Hematopoietic multipotent progenitor cell treated with erythropoietin and hydrocortisone succinate and interleukin-3 and kit ligand, for 4 days (in vitro differentiated cells): ENCODE measurements around the gene GRM4.
A peak's percentile ranks its signal among the peaks of the same experiment; 100 is the strongest.

Experiments
- DNase-seq: peaks from one replicate; pipeline ENCODE4 v3.0.0-alpha.2; 2015

Gene GRM4

DNA sequence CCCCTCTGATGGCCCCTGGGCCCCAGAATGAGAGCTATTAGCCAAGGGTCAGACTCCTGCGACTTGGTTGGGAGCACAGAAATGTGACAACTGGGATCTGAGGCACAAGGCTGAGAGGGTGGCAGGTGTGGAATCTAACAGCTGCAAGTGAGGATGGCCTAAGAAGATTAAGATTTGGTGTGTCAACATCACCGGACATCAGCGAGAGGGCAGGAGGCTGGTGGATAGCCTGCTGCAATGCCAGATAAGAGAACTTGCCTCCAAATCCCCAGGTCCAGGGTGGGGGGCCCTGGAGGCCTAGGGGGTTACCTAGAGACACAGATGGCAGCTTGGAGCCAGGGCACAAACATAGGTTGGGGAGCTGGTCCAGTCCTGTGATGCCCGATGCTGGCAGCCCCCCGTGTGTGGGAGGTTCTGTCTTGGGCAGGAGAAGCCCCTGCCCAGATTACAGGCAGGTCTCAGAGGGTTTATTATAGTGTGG, 155.8 kb downstream of the GRM4 start:
- no peak for DNase-seq

DNA sequence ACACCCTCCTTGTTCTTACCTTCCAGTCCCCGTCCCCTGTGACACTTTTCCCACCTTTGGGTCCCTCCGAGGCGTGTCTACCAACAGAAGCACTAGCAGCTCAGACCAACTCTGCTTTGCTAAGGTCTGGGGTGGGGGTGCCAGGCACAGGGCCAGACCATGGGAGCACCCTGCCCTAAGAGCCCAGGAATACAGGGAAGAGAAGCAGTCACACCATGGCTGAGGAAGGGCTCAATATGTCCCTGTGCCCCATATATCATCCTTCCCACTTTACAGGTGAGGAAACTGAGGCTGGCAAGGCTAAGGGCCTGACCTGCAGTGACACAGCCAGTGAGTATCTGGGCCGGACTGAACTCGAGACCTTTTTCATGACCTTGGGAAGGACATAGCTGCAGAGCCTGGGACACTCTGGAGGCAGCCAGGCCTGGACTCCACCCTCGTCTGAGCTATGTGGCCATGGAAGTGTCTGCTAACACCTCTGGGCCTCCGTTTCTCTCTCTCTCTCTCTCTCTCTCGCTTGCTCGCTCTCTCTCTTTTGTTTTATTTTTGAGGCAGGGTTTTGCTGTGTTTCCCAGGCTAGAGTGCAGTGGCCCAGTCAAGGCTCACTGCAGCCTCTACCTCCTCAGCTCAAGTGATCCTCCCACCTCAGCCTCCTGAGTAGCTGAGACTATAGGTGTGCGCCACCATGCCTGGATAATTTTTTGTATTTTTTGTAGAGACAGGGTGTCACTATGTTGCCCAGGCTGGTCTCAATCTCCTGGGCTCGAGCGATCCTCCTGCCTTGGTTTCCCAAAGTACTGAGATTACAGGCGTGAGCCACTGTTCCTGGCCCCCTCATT, 156.7 kb downstream of the GRM4 start:
- DNase-seq: no peak

DNA sequence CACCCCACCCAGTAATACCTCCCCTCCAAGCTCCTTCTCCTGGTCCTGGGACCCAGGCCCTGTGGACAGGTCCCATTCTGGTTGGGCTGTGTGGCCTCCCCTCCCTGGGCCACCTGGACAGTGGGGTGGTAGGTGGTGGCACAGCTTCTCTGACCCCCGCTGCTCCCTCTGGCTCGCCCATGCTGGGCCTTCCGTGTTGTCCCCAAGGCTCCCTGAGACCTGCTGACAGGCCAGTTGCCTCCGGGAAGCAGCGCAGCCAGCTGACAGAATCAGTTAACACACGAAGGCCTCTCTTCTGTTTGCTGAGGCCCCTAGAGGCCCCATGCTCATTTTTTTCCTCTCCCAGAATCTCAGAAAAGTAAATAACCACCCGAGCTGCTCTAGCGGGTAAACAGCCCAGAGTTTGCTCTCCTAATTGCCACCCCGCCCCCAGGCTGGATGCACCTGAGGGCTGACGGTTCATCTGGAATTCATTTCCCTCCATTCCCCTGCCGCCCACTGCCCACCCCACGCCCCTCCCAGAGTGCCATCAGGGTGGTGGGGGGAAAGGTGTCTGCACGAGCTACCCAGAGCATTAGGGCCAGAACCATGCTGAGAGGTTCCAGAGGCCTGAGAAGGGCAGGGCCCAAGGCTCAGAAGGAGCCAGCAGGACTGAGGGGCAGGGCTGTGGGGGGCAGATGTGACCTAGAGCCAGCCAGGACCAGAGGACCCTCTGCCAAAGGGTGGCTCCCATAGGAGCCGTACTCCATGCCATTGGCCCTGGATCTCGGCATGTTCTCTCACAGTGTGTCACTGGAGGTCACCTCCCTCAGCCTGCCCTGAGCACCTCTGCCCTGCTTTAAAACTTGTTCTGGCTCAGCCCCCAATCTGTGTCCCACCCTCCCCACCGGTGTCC, 157.5 kb downstream of the GRM4 start:
- no peak for DNase-seq

DNA sequence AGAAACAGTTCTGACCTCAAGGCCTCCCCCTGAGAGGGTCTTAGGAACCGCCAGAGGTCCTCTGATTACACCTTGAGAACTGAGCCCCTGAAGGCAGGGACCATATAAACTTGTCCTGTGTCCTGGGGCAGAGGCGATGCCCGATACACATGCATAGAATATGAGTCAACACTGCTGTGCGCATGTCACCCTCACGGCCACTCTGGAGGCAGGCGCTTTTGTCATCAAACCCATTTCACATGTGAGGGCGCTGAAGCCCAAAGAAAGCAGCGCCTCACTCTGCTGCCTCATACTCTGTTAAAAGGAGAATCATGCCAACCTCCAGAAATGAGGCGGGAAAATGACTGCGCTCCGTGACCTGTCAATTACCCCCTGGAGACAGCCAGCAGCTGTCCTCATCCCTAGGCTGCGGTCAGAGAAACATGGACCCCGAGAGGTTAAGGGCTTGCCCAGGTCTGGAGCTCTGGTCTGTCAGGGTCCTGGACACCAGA, 158.3 kb downstream of the GRM4 start:
- DNase-seq: no peak

DNA sequence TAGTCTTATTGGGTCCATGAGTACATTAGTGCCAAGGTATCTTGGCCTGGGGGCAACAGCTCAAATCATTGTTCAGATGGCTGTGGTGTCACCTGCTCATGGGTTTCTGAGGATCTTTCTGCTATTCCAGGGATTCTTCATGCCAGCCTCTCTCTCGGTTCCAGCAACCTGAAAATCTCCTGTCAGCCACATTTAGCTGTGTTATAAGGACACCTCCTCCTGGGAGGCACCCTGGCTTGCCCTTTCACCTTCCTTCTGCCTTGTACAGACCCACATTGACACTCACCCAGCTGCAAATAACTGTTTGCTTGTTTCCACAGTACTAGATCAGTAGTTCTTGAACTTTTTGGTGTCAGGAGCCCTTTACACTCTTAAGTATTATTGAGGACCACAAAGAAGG, 159.9 kb downstream of the GRM4 start:
- DNase-seq: no peak

DNA sequence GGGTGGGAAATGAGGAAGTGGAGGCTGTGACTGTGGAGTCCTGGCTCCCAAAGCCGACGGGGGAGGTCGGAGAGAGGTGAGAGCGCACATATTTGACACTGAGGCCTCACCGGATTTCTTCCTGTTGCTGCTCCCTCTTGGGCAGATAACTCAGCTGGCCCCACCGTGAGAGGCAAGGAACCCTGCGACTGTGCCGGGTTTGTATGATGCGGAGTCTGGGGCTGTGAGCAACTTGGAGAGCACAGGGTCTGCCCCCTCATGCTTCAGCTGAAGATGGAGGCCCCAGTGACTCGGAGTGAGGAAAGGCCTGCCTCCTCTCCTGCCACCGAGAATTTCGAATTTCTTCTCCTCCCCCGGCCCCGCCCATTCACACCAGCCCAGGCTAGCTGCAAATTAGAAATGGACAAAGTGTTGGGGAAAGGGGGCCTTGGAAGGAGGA, 160.6 kb downstream of the GRM4 start:
- DNase-seq: no peak

DNA sequence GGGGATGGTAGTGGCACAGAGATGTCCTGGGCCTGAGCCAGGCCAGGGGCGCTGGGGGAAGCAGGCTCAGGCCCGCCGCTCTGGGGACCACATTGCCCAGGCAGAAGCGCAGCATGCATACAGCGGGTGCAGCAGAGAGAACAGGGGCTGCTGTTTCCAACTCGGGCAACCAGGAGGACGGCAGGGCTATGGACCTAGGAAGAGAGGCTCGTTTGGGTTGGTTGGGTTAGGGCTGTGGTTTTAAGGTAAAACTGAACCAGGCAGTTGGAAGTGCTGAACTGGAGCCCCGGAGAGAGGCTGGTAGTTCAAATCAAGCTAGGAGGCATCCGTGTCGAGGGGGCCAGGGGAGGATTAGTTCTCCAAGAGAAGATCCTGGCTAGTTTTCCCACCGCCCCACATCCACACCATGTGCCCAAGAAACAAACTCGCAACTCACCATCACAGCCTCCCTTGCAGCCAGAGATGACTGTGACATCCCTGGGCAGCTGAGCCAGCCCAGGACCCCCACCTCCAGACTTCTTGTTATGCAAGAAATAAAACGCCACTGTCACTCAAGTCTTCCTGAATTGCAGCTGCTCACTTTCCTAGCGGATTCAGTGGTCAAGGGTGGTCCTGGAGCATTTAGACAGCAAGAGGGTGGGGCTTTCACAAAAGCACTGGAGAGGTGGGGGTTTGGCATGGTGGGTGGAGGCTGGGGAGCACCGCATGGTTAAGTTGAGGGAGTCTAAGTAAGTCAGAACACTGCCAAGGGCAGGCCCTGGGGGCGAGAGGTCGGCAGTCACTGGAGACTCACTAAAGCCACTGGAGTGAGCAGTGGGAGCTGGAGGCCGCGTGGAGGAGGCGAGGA, 161.2 kb downstream of the GRM4 start:
- no peak for DNase-seq

DNA sequence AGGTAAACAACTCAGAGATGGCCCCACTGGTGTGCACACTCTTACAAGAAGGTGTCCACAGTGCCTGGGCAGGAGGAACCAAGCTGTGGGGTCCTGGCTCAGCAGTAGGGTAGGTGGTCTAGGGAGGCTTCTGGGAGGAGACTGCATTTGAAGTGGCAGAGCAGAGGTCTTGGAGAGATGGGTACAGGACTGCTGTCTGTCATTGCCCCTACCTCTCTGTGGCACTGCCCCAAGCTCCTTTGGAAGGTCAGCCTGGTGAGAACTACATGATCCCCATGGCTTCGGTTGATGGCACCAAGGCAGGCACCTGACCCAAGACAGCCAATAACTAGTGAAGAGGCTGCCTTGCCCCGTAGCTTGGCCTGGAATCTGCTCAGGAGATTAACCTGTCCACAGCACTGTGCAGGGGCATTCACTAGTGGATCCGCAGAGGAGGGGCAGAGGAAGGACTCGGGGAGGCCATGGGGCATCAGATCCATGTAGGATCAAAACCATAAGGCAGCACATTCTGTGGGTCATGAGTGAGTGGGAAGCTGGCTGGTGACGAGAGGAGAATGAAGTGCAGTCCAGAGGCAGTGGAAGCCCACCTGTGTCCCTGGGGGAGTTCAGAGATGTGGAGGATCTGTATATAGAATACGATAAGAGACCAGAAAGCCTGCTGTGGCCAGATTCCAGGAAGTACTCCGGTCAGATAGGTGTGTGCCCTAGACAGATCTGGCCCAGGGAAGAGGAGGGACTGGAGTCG, 162.0 kb downstream of the GRM4 start:
- DNase-seq: no peak

DNA sequence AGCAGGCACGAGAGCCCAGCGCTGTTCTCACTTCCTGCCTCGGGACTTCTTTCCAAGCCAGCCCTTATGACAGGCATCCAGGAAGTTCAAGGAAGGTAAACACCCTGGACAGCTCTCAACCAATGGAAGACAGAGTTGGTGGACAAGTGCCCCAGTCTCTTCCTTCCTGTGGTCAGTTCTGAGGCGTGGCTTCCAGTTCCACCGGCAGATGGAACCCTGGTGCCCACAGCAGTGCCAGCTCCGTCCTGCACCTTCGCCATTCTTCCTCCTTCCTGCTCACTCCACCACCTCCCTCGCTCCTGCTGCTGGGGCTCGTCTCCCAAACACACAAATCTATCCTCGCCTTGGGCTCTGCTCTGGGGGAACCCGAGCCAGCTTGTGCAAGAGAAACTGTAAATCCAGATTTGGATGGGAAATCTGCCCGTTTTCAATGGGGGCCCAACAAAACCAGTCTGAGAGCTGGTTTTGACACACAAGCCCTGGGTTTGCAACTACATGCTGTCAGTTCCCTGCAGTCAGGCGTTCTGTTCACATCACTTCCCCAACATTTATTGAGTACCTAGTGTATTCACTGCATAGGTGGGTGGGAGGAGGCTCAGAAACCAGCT, 162.7 kb downstream of the GRM4 start:
- peak; percentile 49 for DNase-seq

DNA sequence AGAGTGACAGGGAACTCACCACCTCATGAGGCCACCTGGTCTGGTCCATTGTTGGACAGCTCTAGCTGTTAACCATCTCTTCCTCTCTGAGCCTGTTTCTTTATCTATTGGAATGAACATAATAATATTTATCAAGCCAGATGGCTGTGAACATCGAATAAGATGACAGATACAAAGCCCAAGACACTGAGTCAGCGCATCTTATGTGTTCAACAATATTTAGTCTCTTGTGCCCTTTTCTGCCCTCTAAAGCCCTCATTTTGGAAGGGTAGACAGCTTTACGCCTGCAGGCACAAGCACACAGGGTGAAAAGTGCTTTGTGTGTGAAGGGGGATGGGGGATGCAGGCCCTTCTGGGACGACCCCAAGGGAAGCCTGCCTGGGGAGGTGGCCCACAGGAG, 164.0 kb downstream of the GRM4 start:
- no peak for DNase-seq

DNA sequence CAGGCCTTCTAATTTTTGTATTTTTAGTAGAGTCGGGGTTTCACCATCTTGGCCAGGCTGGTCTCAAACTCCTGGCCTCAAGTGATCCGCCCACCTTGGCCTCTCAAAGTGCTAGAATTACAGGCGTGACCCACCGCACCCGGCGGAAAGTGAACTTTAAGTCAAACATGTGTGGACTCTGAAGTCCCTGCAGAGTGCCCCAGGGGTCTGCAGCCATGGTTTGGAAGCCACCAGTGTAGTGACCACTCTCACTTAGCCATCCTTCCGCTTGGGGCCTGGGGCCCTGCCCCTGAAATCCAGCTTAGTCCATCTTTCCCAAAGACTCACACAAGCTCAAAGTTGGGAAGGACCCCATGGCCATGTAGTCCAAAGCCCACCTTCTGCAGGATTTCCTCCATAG, 164.5 kb downstream of the GRM4 start:
- no peak for DNase-seq

DNA sequence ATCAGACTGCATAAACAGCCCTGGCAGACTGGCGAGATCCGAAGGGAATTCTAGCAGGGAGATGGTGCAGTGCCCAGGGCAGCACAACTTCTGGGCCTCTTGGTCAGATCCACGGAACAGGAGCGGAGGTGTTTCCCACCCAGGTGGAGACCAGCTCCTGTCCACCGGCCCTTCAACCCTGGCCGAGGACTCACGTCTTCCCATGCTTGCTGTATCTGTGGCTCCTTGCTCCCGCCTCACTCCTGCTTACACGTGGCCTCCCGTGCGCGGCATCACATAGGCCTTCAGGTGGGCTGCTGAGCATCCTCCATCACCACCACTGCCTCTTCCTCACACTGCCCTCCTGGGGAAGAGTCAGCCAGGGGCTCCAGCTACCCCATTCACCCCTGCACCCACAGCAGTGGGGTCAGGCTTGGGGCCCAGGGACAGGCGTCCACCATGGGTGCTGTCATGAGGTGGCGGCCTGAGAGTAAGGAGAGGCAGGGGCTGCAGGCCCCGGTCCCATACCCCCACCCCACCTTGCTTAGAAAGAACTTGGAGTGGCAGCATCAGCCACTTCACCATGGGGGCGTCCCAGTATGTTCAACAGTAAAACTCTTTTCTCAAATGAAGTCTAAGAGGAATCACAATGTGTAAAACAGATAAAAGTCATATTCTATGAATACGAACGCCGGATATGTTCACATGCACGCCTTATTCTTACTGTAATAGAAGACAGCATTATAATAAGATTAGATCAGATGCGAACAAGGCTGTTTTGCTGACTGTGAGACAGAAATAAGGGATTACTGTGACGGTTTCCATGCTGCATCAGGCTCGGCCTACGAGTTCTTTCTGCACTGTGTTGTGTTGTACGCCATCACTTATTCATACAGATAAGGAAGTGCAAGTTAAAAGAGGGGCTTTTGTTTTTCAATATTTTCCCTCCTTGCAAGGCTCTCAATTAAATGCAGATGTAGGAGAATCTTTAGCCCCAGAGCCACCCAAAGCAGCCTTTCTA, 165.4 kb downstream of the GRM4 start:
- DNase-seq: no peak

DNA sequence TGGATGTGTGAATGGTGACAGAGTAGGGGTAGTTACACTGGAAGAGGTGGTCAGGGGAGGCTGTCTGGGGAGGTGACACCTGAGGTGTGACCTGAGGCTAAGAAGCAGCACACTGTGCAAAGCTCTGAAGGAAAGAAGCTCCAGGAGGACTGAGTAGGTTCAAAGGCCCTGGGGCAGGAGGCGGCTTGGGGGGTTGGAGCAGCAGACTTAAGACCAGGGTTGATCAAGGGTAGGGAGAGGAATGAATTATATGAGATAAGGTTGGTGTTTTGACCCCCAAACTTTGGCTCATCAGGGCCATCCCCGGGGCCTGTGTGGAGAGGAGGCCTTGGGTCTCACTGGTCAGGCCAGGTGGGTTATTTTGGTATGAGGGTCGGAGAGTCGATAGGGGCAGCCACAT, 166.1 kb downstream of the GRM4 start:
- no peak for DNase-seq

DNA sequence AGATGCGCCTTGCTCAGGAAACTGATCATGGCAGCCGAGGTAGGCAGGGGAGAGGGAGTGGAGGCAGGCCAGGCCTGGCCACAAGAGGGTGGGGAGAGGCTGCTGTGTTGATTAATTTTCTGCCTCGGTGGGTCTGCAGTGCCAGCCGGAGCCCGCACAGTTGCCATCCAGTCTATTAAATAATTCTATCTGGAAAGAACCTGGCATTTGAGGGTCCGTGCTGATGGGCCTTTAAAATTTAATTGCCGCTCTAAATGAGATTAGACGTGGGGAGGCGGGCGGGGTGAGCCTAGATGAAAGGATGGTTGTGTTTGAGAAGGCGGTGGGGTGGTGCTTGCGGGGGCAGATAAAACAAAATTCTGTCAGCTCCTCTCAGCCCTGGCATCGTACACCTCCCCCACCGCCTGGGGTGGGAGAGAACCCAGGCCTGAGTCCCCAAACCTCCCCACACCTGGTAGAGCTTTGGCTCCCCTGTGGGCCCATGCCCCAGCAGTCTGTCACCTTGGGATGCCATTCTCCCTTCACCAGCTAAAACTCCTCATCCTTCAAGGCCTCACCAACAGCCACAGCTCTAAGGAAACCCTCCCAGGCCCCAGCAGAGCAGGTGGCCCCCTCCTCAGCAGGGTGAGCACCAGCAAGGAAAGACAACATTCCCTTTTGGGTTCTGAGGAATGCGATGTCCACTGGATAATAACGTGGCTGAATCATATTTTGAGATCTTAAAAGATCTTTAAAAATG, 167.3 kb downstream of the GRM4 start:
- no peak for DNase-seq

DNA sequence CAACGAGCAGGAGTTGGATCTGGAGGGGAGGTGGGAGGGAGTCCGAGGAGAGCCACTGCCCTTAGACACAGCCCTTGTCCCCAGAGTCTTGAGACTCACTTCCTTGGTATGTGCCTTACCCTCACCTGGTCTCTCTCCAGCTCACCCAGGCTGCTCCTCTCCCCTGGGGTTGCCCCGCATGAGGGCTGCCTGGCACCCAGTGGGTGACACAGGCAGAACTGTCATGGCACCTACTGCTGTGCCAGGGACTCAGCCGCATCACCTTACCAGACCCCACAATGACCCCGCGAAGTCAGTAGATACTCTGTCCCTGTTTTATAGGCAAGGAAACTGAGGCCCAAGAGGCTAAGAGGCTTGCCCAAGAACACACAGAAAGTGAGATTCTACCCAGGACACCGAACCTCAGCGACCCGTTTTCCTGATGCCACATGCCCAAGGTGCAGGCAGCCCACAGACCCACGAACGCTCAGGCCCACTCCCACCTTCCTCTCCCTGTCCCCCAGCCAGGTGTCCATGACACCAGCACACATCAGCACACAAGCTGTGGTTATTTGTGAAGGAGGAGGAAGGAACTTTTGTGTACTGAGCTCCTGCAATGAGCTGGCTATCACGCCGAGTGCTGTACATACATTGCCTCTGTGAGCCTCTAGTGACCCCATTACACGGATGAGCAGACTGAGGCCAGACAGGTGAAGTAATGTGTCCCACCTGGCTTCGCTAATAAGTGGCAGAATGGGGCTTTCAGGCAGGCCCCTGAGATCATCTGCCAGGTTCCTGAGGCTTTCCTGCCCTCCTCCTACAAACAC, 168.1 kb downstream of the GRM4 start:
- no peak for DNase-seq

DNA sequence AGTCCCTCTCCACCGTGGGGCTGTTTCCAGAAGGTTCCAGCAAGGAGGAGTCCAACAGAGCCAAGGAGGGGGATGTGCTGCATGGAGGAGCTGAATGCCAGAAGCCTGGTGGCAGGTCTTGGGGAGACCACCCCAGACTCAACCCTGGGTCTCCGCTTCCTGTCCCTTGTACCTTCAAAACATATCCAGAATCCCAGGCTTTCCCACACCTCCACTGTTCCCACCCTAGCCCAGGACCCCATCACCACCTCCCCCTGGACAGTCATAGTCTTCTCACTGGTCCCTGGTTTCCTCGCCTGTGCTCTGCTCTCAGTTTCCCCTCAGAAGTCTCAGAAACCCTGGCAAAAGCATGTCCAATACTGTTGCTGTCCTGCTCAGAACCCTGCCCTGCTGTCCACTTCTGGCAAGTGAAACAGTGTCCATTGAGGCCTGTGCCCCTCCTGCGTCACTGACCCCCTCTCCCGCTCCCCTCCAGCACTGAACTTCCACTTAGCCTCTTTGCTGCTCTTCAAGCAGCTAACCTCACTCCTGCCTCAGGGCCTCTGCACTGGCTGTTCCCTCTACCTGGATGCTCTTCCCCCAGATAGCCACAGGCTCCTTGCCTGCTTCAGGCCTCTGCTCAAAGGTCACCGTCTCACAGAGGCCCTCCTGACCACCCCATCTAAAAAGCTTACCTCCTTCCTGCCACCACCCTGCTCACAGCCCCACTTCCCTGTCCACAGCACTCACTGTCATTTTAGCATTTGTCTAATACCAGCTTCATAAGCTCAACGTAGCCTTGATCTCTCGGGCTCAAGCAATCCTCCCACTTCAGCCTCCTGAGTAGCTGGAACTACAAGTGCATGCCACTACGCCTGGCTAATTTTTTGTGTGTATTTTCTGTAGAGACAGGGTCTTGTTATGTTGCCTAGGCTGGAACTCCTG, 169.2 kb downstream of the GRM4 start:
- DNase-seq: no peak

DNA sequence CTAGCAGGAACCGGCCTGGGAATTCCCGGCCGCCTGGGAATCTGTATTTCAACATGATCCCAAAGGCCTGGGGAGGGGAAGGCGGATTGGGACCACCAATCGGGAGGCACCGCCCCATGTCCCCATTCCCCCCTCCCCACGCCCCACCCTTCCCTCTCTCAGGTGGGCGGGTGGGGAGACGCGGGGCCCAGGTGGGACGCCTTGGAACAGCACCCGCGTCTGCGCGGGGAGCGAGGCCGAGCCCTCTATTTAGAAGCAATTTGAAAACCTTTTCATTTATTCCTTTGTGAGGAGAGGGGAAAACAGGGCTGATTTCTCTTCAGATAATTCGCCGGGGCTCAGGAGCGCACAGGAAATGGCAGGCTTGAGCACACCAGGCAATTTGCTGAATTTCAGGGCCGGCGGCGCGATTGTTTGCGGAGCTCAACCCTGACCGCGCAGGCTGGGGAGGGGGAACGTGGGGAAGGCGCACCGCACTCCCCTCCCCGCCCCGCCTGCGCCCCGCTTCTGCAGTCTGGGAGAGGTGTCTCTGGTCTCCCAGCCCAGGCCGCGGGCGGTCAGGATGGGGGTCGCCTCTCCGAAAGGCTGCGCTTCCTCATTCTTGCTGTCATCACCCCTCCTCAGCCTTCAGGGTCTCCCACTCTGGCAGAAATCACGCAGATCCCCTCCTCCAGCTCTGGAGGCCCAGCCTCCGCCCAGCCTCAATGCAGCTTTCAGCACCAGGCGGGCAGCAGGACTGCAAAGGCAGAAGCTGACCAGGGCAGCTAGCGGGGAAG, 170.0 kb downstream of the GRM4 start:
- no peak for DNase-seq
